Measurements from ENCODE around the gene NELL1.

DNA sequence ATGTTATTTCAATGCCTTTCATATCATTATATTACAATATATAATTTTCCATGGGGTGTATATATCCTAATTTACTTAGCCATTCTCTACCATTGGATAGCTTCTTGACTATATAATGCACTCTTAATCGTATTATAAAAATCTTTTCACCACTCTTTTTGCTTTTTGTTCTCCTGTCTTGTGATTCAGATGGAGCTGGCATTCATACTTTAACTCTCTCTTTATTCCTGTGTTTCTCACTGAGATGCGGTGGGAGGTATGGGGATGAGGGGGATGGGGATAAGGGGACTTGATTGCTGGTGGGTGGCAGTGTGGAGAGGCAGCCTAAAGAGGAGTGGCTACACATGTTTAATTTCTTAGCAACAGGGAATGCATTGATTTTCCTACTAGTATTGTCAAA, 105.9 kb downstream of the NELL1 start:
- TF ChIP-seq CTCF (IDR thresholded peaks at IDR 0.05) (no peak), POLR2A (IDR thresholded peaks at IDR 0.05) (no peak)

Measured in prostate gland (tissue), 2 donors.